Esophagus muscularis mucosa (tissue), 4 donors: ENCODE measurements around the gene DNAJC6.

Experiments
- EP300 ChIP-seq: sonication (generic); formaldehyde crosslinking; IDR thresholded peaks from one replicate; pipeline ENCODE4 v1.6.1; 2017; ENCODE audit warnings: antibody characterized with exemption
- POLR2A ChIP-seq: fragments of 450-650 bp; IDR thresholded peaks from one replicate; pipeline ENCODE4 v1.6.1; 2017; ENCODE audit warnings: antibody characterized with exemption, moderate library complexity, mild to moderate bottlenecking, low read depth
- TF ChIP-seq, protein P1 (sequence below), 3 experiments: fragments of 200-600 bp in 2 of 3; fragments of 450-650 bp in 1 of 3; sonication (generic) in 2 of 3; IDR thresholded peaks; one replicate each; pipeline ENCODE4 v1.5.1; 2017 to 2019; ENCODE audit warnings: antibody characterized with exemption in 3 of 3, mild to moderate bottlenecking in 2 of 3, moderate library complexity in 1 of 3

DNA sequence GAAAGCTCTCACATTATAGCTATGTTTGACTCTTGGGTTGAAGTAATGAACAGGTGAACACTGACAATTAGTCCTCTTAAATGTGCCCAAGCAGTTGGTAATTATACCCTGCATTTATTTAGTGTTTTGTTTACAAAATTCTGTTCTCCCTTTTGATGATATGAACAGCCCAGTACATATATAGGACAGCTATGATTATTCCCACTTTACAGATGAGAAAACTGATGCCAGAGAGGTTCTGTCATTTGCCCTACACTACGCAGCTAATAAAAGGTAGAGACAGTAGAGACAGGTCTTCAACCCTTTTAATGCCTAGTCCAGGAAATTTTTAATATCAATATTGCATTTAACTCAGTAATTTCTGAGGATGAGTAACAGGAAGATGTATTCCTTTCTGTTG is 46.1 kb upstream of the DNAJC6 start:
- TF ChIP-seq EP300 (no peak), POLR2A (no peak)
- TF ChIP-seq, protein P1, sequence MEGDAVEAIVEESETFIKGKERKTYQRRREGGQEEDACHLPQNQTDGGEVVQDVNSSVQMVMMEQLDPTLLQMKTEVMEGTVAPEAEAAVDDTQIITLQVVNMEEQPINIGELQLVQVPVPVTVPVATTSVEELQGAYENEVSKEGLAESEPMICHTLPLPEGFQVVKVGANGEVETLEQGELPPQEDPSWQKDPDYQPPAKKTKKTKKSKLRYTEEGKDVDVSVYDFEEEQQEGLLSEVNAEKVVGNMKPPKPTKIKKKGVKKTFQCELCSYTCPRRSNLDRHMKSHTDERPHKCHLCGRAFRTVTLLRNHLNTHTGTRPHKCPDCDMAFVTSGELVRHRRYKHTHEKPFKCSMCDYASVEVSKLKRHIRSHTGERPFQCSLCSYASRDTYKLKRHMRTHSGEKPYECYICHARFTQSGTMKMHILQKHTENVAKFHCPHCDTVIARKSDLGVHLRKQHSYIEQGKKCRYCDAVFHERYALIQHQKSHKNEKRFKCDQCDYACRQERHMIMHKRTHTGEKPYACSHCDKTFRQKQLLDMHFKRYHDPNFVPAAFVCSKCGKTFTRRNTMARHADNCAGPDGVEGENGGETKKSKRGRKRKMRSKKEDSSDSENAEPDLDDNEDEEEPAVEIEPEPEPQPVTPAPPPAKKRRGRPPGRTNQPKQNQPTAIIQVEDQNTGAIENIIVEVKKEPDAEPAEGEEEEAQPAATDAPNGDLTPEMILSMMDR (IDR thresholded peaks at IDR 0.05): no peak
